Astrocyte of the cerebellum (primary cell): ENCODE measurements around the gene PGBD1.

Experiments
- DNase-seq: peaks from one replicate; pipeline ENCODE4 v3.0.0-alpha.2; 2011; ENCODE audit warnings: low read depth
- H3K4me3 ChIP-seq: 2 replicates; pipeline ENCODE4 v1.5.1; 2011; ENCODE audit warnings: mild to moderate bottlenecking, low read depth, low read length, moderate library complexity
- in situ Hi-C: cut with HindIII; loops from 2 replicates; pipeline ENCODE4 v1.10.0; 2017; ENCODE audit warnings: low sequenced_read_pairs
- TF ChIP-seq, protein P1 (sequence below): IDR thresholded peaks from 2 replicates; pipeline ENCODE4 v1.5.1; 2012; ENCODE audit warnings: low read length, low read depth, moderate library complexity, mild to moderate bottlenecking; ENCODE audit errors: missing control alignments

The PGBD1 gene

DNA sequence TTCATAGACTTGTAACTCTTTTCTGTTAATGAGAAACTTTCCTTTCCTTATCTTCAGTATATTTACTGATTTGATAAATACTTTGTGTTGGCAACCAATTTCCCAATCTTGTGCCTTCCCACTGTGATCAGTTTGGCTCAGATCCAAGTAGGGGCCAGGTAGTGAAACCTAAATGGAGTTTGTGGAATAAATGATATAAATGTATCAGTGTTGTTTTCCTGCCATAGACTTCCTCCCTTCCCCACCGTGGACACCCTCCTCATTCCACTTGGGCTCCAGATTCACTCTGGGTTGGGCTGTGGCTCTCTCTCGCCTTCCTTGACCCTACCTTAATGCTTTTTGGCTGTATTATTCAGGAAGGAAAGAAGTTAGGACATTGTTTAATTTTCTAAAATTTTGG is 69.7 kb downstream of the PGBD1 start:
- no peak overlapping the region for H3K4me3 ChIP-seq
- no peak for DNase-seq
- in situ Hi-C loops, result no loop called here
- TF ChIP-seq, protein P1, sequence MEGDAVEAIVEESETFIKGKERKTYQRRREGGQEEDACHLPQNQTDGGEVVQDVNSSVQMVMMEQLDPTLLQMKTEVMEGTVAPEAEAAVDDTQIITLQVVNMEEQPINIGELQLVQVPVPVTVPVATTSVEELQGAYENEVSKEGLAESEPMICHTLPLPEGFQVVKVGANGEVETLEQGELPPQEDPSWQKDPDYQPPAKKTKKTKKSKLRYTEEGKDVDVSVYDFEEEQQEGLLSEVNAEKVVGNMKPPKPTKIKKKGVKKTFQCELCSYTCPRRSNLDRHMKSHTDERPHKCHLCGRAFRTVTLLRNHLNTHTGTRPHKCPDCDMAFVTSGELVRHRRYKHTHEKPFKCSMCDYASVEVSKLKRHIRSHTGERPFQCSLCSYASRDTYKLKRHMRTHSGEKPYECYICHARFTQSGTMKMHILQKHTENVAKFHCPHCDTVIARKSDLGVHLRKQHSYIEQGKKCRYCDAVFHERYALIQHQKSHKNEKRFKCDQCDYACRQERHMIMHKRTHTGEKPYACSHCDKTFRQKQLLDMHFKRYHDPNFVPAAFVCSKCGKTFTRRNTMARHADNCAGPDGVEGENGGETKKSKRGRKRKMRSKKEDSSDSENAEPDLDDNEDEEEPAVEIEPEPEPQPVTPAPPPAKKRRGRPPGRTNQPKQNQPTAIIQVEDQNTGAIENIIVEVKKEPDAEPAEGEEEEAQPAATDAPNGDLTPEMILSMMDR, result no peak

DNA sequence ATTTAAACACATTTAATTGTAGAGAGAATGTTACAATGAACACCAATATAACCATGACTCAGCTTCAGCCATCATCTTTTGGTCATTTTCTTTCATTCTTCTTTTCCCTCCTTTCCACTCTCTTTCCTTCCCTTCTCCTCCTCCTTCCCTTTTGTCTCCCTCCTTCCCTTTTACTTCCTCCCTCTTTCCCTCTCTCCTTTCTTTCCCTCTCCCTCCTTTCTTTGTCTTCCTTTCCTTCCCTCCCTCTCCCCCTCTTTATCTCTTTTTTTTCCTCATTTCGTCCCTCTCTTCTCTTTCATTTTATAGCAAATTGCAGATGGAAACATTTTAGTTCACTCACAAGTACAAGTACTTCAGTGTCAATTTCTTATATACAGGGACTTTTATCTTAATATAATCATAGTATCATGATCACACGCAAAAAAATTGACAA is 70.1 kb downstream of the PGBD1 start:
- in situ Hi-C loops, result no loop called here
- no peak overlapping the region for H3K4me3 ChIP-seq
- no peak for DNase-seq
- TF ChIP-seq, protein P1, result no peak
